Activated B cell treated with CpG ODN at 0.5 μM for 24 hours (primary cell): ENCODE measurements around the gene PRICKLE4. TPM values are rescaled to one million over a fixed set of nuclear protein-coding genes. Genes with fewer than 3 reads are reported as not detected.

ENCODE experiments used
- ATAC-seq: fragments of 200-7000 bp; cut with Tn5 transposase; one replicate; pipeline ENCODE4 v1.10.0; 2021; ENCODE audit warnings: low read depth, mild to moderate bottlenecking, moderate library complexity
- CTCF ChIA-PET: fragments of 350-600 bp; sonication (Branson Sonifier 250); formaldehyde crosslinking; loops from one replicate; lab custom pipeline; 2021; ENCODE audit warnings: antibody characterized with exemption; lab: Charles Lee
- POLR2A ChIA-PET: fragments of 350-600 bp; sonication (Branson Sonifier 250); formaldehyde crosslinking; loops from one replicate; lab custom pipeline; 2021; ENCODE audit warnings: antibody characterized with exemption; lab: Charles Lee
- DNase-seq: peaks from one replicate; pipeline ENCODE4 v3.0.0; 2022
- H3K27ac Mint-ChIP-seq: one replicate; pipeline ENCODE4 v1.8.0; 2020; ENCODE audit warnings: mixed read lengths
- H3K27me3 Mint-ChIP-seq: one replicate; pipeline ENCODE4 v1.8.0; 2021; ENCODE audit warnings: mixed read lengths
- H3K36me3 Mint-ChIP-seq: one replicate; pipeline ENCODE4 v1.8.0; 2021; ENCODE audit warnings: low read depth, mixed read lengths
- H3K4me1 Mint-ChIP-seq: one replicate; pipeline ENCODE4 v1.8.0; 2021; ENCODE audit warnings: mixed read lengths
- H3K4me3 Mint-ChIP-seq: one replicate; pipeline ENCODE4 v1.8.0; 2020; ENCODE audit warnings: mild to moderate bottlenecking, mixed read lengths
- H3K9me3 Mint-ChIP-seq: one replicate; pipeline ENCODE4 v1.8.0; 2020; ENCODE audit warnings: mixed read lengths
- CTCF ChIP-seq: fragments of 200-600 bp; IDR thresholded peaks from one replicate; pipeline ENCODE4 v1.8.0; 2022; ENCODE audit warnings: antibody characterized with exemption, mild to moderate bottlenecking
- intact Hi-C: fragments of 100-400 bp; cut with micrococcal nuclease; formaldehyde crosslinking; loops from one replicate; pipeline ENCODE4 v1.15.1; 2024
- total RNA-seq: library from RNA; stranded (reverse); gene quantifications from 2 replicates; pipeline ENCODE4 v1.2.3, GENCODE V29; 2022

The PRICKLE4 gene
- total RNA-seq, 1 donor from 2014 or later: 0.75 TPM

GRCh38 chr6:41814629-41815028 is 34.0 kb downstream of the PRICKLE4 start:
- no peak for DNase-seq
- no peaks in the 10 kb centered on the region for H3K9me3 Mint-ChIP-seq
- H3K36me3 Mint-ChIP-seq: no peaks in the 10 kb centered on the region
- no peak for TF ChIP-seq CTCF
- intact Hi-C loops: loop anchor here (10.0 kb wide), 1 partner anchor 60 kb away; no protein-coding TSS in a partner anchor
- ChIA-PET POLR2A (no interaction called here), CTCF (no interaction called here)
- no peak for ATAC-seq
- no peaks in the 10 kb centered on the region for H3K4me1 Mint-ChIP-seq
- no peak overlapping the region for H3K27ac Mint-ChIP-seq
- no peaks in the 10 kb centered on the region for H3K27me3 Mint-ChIP-seq
- H3K4me3 Mint-ChIP-seq: no peak overlapping the region

GRCh38 chr6:41815587-41815986 is 35.0 kb downstream of the PRICKLE4 start:
- H3K9me3 Mint-ChIP-seq: no peaks in the 10 kb centered on the region
- DNase-seq (no peak), ATAC-seq (no peak)
- no peaks in the 10 kb centered on the region for H3K4me1 Mint-ChIP-seq
- ChIA-PET POLR2A (no interaction called here), CTCF (no interaction called here)
- H3K27me3 Mint-ChIP-seq: no peaks in the 10 kb centered on the region
- H3K27ac Mint-ChIP-seq: no peak overlapping the region
- no peak for TF ChIP-seq CTCF
- H3K4me3 Mint-ChIP-seq: no peak overlapping the region
- intact Hi-C loops: loop anchor here (10.0 kb wide), 1 partner anchor 59 kb away; no protein-coding TSS in a partner anchor
- no peaks in the 10 kb centered on the region for H3K36me3 Mint-ChIP-seq

GRCh38 chr6:41818271-41819054 is 37.9 kb downstream of the PRICKLE4 start:
- Mint-ChIP-seq H3K9me3 (no peaks in the 10 kb centered on the region), H3K4me1 (no peaks in the 10 kb centered on the region), H3K36me3 (peaks cover 2% of the 10 kb centered on the region), H3K4me3 (no peak overlapping the region), H3K27ac (no peak overlapping the region), H3K27me3 (no peaks in the 10 kb centered on the region)
- intact Hi-C loops: loop anchor here (10.0 kb wide), 1 partner anchor 56 kb away; no protein-coding TSS in a partner anchor
- ATAC-seq (no peak), DNase-seq (no peak)
- ChIA-PET CTCF (no interaction called here), POLR2A (no interaction called here)
- no peak for TF ChIP-seq CTCF

GRCh38 chr6:41821266-41821665 is 40.7 kb downstream of the PRICKLE4 start:
- CTCF ChIA-PET: no interaction called here
- DNase-seq: no peak
- Mint-ChIP-seq H3K27me3 (no peaks in the 10 kb centered on the region), H3K36me3 (peaks cover 2% of the 10 kb centered on the region), H3K4me3 (no peak overlapping the region), H3K9me3 (no peaks in the 10 kb centered on the region), H3K27ac (no peak overlapping the region), H3K4me1 (no peaks in the 10 kb centered on the region)
- no peak for TF ChIP-seq CTCF
- POLR2A ChIA-PET: no interaction called here
- intact Hi-C loops: no loop called here
- no peak for ATAC-seq

- TF ChIP-seq CTCF: no peak
- H3K4me3 Mint-ChIP-seq: no peak overlapping the region
- intact Hi-C loops: no loop called here
- ChIA-PET POLR2A (no interaction called here), CTCF (no interaction called here)
- no peaks in the 10 kb centered on the region for H3K4me1 Mint-ChIP-seq
- no peaks in the 10 kb centered on the region for H3K27me3 Mint-ChIP-seq
- no peak for DNase-seq
- no peak overlapping the region for H3K27ac Mint-ChIP-seq
- ATAC-seq: no peak
- H3K36me3 Mint-ChIP-seq: peaks cover 2% of the 10 kb centered on the region
- no peaks in the 10 kb centered on the region for H3K9me3 Mint-ChIP-seq
Measured at GRCh38 chr6:41822021-41822420, 41.4 kb downstream of the PRICKLE4 start.
